NK-92 treated with Interleukin-12 subunit alpha and Interleukin-12 subunit beta, amount 100 ng/mL, for 24 hours (cell line): ENCODE data around the gene RPP21.

ENCODE experiments used
- DNase-seq: peaks from one replicate; lab custom pipeline; 2025; lab: John Stamatoyannopoulos, UW

Gene RPP21

DNA sequence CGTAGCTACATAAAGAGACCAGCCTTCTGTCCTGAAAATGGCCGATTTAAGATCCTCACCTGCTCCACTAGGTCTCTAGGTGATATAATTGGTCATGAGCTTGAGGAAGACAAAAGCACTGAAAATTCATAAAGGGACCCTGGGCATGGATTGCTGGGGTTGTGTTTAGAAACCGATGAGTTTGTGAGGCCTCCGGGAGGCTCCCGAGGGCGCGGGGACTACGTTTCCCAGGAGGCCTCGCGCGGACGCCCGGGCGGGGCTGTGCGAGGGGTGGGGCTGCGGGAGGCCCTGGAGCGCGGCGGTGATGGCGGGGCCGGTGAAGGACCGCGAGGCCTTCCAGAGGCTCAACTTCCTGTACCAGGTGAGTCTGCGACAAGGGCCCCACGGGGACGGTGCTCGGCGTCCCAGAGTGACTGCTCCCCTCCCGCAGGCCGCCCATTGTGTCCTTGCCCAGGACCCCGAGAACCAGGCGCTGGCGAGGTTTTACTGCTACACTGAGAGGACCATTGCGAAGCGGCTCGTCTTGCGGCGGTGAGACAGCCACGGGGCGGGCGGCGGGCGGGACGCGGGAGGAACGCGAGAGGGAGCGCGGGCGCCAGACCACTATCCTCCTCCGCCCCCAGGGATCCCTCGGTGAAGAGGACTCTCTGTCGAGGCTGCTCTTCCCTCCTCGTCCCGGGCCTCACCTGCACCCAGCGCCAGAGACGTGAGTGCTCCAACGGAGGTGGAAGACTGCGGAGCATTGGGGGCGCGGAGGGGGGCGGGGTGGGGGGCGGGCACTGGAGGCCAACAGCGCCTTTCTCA lies at the start of gene RPP21:
TSS of gene RPP21 (plus strand) at position 289 of the 804 bp plus-strand sequence. CDS start at position 305, 16 bp downstream.
- DNase-seq: peak; percentile 73

DNA sequence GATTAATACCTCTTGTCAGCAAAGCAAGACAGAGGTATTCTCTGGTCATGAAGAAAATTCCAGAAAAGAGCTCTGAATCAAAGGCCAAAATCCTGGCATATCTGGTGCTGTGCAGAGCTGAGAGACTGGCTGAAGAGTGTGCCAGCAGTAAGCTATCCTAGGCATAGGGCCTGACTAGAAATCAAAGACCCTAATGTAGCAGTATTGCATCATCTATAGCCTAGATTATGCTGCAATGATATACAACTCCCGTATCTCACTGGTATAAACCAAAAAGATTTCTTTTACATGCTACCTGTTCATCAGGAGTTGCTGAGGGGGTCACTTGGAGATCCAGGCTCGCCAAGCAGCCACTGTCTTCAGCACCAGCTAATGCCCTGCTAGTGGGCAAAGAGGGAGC lies 49.1 kb upstream of the RPP21 start:
- DNase-seq: no peak

DNA sequence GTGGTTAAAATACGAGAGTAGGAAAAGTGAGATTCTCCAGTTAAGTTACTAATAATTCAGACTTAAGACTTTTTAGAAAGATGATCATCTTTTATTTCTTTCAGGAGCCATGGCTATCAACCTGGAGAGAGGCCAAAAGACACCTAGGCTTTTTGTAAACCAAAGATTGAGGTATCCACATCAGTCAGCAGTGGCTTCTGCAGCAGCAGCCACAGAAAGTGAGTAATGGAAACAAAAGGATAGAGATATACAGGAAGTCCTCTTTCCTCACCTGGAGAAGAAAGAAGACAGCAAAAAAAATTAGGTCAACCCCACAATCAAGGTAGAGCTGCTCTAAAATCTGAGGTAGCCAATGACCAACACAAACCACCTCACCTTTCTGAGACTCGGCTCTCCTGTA lies 41.0 kb upstream of the RPP21 start:
- no peak for DNase-seq

DNA sequence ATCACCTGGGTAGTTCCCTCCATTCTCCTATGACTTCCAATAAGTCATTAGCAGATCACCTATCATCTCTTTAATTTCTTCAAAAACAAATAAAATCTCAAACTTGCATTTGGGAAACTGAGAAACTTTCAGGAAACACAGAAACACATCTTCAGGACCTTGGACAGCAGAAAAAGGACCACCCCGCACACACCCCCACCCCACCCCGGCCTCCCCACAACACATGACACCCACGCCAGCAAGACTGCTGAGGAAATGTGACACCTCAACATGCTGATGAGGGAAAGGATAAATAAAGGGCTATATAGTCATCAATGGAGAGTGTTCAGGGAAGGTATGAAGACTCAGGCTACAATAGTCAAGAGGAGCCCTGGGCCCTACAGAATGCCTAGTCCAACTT lies 33.9 kb upstream of the RPP21 start:
- DNase-seq: no peak

DNA sequence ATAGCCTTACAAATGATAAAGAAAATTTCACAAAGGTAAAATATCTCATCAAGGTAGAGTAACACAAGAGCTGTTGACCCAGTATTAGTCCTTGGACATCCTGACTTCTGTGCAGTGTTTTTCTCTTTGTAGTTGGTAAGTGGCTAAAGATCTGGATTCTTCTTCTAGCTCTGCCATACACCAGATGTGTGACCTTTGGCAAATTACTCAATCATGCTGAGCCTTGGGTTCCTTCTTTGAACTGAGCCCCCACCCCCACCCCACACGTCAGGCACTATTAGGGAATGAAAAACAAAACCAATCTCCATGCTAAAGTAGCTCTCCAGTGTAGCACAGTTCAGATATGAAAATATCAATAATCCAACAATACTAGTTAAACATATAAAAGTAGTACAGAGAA lies 33.3 kb upstream of the RPP21 start:
- no peak for DNase-seq

DNA sequence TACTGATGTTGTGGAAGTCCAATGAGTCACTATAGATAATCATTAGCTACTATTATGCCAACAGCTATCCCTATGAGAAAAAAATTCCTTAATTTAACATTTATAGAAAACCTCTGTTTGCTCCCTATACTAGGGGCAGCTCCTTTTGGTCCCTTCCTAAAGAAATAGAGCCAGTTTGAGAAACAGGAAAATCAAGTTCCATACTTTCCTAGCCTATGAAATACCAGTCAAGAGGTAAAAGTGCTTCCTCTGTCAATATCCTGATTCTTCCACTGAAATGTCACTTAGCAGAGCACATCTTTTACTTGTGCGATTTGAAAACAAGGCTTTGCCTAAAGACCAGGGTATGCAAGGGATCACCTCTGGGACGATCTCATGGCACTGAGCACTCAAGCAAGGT lies 32.7 kb upstream of the RPP21 start:
- DNase-seq: no peak

DNA sequence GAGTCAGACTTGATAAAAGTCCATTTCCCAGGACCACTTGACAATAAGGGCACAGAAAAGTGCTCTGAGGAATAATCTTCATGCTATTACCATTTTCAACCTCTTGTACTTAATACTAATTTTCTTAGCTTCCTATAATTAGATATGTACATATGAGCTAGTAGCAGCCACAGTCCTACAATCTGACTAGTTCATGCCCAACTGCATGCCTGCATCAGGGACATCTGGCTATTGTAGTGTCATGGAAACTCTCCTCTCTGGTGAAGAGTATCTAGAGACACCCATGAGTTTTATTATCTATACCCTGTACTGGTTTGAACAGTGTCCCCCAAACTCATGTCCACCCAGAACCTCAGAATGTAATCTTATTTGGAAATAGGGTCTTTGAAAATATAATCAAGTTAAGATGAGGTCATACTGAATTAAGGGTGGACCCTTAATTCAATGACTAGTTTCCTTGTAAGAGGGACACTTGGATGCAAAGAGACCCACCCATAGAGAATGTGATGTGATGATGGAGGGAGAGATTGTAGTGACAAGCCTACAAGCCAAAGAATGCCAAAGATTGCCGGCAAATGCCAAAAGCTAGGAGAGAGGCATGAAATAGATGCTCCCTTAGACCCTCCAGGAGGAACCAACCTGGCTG lies 32.2 kb upstream of the RPP21 start:
- DNase-seq: no peak

DNA sequence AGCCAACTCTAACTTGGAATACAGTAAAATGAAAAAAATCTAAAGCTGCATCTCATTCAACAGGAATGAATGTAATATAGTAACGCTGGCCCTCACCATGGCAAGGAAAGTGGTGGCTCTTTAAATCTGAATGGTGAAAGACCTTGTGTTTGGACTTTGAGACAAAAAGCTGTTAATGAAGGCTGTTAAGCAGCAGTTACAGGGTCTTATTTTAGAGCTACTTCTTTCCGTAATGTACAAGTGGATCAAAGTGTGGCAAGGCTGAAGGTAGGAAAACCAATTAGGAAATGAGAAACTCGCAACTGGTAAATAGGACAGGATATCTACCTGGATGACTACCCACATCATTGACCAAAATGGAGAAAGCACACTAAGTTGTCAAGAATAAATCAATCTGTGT lies 29.8 kb upstream of the RPP21 start:
- no peak for DNase-seq

DNA sequence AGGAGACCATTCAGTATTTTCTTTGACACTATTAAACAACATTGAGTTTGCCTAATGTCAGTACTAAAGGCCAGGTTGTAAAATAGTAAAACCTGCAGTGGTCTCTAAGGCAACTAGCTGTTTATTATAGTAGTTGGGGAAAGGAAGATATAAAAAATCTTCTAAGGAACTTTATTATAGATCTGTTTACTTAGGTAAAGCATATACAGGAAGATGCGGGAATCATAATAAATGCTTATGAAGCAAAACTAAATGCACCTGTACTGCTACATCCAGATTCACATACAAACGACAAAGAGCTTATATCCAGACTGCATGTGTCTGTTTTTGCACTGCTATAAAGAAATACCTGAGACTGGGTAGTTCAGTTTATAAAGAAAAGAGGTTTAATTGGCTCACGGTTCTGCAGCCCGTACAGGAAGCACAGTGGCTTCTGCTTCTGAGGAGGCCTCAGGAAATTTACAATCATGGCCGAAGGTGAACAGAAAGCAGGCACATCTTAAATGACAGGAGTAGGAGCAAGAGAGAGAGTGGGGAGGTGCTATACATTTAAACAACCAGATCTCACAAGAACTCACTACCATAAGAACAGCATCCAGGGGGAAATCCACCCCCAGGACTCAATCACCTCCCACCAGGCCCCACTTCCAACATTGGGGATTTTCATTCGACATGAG lies 26.9 kb upstream of the RPP21 start:
- DNase-seq: no peak

DNA sequence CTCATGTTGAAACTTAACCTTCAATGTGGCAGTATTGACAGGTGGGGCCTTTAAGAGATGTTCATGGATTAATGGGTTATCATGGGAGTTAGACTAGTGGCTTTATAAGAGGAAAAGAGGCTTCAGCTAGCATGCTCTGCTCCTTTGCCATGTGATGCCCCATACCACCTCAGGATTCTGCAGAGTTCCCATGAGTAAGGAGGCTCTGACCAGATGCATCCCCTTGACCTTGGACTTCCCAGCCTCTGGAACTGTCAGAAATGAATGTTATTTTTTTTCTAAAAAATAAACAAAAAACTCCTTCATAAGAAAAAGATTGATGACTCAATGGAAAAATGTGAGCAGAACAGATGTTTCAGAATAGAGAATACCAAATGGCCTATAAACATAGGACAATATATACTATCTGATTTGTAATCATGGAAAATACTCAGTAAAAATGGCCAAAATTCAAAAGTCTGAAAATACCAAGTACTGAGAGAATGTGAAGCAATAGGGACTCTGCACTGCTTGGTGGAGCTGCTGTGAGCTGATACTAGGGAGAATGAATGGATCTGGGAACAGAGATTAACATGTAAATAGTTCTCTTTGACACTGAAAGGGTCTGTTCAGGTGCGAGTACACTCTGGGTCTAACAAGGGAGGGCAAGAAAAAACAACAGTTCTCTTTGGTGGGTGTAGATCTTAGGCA lies 25.7 kb upstream of the RPP21 start:
- no peak for DNase-seq

DNA sequence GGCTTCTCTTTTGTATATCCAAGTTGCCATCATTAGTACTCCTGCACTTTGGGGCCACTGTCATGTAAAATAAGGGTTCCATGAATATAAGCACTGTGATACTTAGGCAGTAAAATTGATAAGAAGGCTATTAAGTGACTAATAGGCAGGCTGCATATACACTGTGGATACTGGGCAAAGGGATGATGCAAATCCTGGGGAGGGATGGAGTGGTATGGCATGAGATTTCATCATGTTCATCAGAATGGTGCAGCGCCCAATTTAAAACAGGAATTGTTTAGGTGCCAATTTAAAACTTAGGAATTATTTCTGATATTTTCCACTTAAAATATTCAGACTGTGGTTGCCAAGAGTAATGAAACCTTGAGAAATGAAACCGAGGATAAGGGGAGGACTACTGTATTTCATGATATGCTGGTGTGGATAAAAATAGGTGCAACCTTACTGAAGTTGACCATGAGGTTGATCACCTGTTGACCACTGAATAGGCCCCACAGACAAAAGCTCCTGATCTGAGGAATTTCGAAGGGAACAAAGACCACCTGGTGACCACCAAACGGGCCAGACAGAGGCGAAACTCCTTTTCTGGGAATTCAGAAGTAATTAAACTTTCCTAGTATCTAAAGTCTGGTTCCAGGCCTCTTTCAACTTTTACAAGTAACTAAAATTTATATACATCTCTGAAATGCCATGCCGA lies 23.1 kb upstream of the RPP21 start:
- DNase-seq: no peak

DNA sequence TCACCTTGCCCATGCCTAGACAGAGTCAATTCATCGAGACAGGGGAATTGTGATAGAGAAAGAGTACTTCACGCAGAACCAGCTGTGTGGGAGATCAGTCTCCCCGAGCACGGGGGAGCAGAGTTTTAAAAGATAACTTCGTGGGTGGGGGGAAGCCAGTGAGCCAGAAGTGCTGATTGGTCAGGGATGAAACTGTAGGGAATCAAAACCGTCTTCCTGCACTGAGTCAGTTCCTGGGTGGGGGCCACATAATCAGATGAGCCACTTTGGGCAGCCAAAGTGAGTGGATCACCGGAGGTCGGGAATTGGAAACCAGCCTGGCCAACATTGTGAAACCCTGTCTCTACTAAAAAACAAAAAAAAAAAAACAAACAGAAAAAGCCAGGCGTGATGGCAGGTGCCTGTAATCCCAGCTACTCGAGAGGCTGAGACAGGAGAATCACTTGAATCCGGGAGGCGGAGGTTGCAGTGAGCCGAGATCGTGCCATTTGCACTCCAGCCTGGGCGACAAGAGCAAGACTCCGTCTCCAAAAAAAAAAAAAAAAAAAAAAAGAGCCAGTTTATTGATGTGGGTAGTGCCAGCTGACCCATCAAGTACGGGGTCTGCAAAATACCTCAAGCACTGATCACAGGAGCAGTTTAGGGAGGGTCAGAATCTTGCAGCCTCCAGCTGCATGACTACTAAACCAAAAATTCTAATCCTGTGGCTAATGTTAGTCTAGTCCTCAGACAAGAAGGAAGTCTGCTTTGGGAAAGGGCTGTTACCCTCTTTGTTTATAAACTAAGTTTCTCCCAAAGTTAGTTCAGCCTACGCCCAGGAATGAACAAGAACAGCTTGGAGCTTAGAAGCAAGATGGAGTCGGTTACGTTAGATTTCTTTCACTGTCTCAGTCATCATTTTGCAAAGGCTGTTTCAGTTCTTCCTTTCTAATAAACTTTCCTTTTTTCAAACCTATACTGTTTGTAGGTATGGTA lies 22.1 kb upstream of the RPP21 start:
- DNase-seq: no peak

DNA sequence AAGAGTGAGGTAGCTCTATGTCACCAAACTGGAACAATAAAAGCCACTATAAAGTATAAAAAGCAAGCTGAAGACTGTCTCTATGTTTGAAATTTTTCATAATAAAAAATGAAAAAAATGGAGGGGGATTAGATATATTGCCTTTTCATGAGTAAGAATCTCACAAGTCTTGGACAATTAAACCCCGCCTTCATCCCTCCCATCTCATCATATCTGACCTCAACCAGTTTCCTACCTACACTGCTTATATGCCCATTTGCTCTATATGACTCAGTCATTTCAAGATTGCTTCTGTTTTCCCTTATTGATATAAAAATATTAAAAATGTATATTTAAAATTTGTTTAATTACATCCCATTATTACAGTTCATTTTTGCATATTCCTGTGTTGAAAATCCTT lies 21.1 kb upstream of the RPP21 start:
- no peak for DNase-seq

DNA sequence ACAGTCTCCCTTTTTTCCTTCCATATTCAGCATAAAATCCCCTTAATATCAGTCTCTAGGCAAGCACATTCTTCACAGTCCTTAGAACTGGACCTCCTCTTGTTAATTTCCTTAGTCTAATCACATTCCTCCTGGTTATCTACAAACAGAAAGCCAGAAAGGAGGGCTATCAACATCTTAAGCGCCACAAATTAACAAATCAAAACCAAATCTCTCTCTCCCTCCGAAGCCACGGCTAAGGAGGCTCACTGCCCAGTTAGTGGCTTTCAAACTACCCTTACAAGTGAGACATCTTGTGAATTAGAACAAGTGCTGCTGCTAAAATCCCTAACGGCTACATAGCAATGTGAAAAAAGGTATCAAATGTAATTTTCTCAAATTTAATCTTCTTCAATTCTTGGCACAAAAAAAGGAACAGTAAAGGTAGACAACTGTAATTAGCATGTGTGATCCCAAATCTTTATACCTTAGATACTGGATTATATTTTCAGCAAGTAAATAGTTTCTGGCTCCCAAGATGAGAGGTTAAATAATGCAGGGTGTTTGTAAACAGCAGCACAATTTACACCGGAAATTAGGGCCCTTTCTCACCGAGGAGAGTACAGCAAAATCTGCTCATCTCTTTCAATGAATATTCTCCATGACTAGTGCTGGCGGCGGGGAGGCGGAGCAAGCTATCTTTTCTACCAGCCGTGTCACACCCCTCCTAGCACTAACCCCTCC lies 19.6 kb upstream of the RPP21 start:
- no peak for DNase-seq

DNA sequence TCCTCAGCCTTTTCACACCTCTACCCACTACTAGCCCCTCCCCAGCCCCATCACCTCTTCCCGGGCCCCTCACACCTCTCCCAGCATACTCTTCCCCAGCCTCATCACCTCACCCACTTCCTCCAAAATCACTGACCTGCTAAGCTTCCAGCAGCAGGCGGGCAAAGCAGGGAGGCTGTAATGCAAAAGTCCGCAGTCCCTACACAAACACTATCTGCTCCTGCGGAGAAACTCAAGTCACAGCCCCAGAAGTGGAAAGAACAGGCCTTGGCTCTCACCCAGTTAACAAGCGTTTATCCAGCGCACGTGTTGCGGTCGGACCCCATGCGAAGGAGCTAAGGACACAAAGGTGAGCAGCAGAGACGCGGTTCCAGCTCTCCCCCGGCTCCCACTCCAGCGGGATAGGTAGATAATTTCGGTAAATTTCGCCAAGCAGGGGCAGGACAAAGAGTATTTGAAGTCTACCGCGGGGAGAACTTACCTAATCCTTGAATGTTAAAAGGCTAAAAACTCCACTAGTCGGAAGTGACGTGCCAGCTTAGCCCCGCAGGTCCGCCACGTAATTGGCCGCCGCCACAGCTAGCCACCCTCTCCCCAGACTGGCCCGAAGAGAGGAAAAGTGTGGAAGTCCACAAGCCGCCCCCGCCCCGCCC lies 19.0 kb upstream of the RPP21 start:
- DNase-seq: peak; percentile 86

DNA sequence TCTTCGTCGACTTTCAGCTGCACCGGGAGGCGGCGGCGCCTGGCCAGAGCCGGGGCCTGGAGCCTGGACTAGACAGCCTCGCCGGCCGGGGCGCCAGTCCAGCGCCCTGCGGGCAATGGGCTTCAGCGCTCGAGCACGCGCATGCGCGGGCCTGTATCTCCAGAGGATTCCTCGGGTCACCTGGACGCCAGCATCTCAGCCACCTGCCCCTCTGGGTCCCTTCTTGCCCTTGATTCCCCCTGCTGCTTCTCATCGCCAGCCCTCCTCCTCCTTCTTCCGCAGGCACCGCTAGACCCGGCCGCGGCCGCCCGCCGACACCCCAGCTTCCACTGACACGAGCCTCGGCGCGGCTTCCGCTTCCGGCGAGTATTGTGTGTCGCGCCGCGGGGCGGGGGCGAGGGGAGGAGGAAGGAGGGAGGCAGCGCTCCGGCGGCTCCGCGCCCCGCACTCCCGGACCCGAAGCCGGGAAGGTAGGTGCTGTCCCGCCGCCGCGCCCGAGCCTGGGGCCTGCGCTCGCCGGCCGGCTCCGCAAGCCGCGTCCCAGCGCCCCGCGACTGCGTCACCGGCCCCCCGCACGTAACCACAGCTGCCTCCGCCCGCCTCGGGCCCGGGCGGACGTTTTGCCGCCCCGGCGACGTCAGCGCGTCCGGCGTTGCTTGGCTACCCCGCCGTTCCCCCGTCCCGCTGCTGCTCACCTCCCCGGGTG lies 18.3 kb upstream of the RPP21 start, which contains the start of gene TRIM39:
TSS of gene TRIM39 (plus strand) at position 402 of the 706 bp plus-strand sequence. CDS start 2,391 bp downstream, outside the sequence.
- DNase-seq: peak; percentile 83

DNA sequence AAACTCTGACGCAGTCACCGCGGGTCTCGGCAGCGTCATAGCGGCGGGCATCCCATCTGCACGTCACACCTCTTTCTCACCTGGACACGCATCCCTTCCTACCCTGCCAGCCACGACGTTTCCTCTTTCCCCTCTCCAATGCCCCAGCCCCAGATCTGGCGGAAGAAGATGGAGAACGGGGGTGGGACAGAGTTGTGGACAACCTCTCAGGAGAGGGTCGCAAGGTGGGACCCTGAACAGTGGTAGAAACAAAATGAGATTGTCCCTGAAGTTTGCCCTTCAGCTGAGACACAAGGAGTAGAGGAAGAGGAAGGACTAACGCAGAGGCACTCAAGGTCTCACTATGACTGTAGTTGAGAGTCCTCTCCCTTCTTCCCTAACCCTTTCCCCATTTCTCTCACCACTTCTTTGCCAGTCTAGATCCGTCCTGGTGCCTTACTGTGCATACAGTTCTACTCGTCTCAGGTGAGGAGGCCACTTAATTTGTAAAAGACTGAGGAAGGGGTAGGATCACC lies 17.7 kb upstream of the RPP21 start:
- DNase-seq: no peak

DNA sequence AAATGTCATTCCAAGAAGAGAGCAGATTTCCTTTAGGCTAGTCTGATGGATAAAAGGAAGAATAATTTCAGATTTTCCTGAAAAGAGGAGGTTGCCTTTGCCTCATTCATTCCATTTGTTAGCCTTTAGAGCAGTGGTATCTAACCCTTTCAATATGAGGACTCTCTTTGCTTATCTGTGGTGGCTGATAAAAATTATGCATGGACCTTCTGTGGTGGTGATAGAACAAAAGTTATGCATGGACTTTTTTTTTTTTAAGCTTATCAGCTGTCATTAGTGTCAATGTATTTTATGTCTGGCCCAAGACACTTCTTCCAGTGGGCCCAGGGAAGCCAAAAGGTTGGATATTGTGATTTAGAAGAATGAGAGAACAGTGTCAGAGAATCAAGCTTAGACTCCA lies 16.6 kb upstream of the RPP21 start:
- no peak for DNase-seq
